Activated CD4-positive, alpha-beta T cell treated with anti-CD3 and anti-CD28 coated beads, Interleukin-2, amount 50 U/mL, for 4 hours (primary cell): Measurements from ENCODE around the gene ZNF133.
"Not testable (repeated sequence)": the region's sequence is repeated elsewhere in the genome, so short reads cannot be mapped to it uniquely, and the experiment has no call there.

Experiments used
- DNase-seq, 2 experiments: peaks; one replicate each; pipeline ENCODE4 v3.0.0-alpha.2; 2020

ZNF133 gene

DNA sequence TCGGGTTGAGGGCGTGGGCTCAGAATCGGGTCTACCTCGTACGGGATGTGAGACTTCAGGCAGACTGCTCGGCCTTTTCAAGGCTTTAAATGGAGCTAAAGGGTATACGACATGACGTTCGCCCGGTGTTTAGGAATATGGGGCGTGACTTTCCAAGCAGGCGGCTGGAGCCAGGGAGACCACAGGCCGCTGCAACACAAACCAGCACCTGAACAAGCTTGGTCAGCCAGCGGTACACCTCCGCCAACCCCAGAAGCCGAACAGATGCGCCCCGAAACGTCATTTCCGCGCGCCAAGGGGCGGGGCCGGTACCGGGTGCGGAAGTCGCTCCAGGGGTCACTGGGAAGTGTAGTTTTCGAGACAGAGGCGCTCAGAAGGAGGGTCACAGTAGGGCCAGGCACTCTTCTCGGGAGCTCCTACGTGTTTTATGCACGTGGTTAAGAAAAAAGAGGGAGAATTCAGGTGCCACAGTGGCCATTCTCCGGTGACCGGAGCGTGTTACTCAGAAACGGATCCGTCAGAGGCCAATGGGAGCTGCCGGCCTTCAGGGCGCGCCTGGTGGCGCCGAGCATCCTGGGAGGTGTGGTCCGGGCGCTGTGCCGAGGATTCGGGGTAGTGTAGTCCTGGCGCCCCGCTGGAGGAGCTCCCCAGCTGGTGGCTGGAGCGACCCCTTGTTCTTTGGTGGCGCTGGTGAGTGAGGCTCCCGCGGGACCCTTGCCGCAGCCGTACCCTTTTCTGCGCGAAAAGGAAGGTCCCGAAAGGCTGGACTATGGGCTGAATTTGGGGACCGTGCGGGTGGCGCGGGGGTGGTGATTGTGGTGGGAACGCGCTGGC is at the start of gene ZNF133:
ZNF133 (plus strand) TSS at position 613 of the 834 bp plus-strand sequence. CDS start 17,160 bp downstream, outside the sequence.
- DNase-seq = peak; percentile 95 to 97

DNA sequence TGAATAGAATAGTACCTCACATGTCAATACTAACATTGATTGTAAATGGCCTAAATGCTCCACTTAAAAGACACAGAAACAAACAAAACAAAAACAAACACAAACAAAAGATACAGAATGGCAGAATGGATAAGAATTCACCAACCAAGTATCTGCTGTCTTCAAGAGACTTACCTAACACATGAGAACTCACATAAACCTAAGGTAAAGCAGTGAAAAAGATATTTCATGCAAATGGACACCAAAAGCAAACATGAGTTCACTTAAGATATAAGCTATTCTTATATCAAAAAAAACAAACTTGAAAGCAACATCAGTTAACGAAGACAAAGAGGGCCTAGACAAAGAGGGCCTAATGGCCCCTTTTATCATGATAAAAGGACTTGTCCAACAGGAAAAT is 47.3 kb upstream of the ZNF133 start:
- DNase-seq = no peak

DNA sequence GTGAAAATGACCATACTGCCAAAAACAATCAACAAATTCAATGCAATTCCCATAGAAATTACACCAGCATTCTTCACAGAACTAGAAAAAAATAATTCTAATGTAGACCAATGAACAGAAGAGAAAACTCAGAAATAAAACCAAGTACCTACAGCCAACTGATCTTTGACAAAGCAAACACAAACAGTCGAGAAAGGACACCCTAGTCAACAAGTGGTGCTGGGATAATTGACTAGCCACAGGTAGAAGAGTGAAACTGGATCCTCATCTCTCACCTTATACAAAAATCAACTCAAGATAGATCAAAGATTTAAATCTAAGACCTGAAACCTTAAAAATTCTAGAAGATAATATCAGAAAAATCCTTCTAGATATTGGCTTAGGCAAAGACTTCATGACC is 44.5 kb upstream of the ZNF133 start:
- no peak for DNase-seq

DNA sequence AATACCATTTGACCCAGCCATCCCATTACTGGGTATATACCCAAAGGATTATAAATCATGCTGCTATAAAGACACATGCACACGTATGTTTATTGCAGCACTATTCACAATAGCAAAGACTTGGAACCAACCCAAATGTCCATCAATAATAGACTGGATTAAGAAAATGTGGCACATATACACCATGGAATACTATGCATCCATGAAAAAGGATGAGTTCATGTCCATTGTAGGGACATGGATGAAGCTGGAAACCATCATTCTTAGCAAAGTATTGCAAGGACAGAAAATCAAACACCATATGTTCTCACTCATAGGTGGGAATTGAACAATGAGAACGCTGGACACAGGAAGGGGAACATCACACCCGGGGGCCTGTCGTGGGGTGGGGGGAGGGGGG is 39.8 kb upstream of the ZNF133 start:
- not testable (repeated sequence) for DNase-seq

DNA sequence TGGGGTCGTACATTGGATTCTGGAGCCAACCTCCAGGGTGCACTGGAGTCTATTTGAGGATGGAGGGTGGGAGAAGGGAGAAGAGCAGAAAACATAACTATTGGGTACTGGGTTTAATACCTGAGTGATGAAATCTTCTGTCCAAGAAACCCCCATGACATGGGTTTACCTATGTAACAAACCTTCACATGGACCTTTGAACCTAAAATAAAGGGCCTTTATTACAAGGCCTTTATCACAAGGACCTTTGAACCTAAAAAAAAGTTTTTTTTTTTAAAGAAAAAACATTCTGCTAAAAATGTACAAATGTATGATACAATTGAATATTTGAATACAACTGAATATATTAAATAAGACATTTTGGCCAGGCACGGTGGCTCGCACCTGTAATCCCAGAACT is 38.1 kb upstream of the ZNF133 start:
- no peak for DNase-seq

DNA sequence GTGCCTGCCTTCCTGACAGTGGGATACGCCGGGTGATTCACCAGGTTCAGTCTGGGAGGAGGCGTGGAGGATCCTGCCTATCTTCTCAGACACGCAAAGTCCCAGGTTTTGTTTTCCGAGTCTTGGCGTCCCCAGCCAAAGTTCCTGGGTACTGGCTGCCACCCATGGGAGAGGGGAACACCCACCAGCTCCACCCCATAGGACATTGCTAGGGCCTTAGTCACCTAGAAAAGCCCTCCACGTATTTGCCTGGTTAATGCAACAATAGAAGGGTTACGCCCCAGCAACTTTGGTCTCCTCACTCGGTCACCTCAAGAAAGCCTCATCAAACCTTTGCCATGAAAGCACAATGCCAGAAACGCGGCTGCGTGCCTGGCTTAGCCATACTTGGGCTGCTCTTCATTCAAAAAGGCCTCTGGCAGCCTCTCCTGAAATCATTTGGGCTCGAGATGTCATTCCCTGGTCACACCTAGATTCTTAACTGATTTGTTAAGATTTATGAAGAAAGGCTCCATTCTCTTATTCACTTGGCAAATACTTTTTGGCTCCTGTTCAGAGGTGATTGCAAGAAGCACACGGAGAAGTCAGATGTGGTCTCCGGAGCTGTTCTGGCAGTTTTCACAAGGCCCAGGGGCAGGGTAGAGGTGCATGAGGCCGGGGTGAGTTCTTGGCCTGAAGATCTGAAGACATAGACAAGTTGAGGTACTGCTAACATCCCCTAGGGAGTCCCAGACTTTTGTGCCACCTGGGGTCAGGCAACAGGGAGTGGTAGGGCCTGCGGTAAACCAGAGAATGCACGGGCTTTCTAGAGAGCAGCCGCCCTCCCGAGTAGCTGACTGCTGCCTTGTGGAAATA is 35.5 kb upstream of the ZNF133 start:
- DNase-seq = no peak

DNA sequence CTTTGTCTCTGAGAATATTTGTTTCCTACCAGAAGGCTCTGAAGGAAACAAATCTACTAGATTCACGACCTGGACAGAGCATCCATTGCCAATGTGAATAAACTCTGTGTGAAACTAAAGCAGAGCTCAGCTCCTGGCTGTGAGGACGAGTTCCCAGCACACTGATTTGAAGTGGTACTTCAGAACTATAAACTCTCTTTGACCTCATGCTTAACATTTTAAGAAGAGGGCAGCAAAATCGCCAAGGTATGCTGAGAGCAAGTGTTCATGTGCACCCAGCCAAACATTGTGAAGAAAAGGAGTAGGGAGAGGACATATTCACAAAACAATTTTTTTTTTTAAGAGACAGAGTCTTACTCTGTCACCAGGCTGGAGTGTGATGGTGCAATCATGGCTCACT is 33.7 kb upstream of the ZNF133 start:
- no peak for DNase-seq

DNA sequence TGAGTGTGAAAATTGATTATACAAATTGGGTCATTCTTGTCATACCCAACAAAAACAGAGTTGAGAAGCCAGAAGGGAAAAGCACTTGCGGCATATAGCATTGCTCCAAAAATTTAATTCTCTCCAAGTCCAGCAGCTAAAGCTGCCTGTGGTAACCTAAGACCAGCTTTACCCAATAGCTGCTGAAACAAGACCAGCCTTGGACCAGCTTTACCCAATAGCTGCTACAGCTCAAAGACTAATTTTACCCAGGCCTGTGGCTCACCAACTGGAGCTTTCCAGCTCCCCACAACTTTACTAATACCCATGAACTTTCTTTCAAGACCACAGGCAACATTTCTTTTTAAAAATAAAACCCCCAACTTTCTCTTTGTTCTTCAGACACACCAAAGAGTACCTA is 32.8 kb upstream of the ZNF133 start:
- DNase-seq = no peak

DNA sequence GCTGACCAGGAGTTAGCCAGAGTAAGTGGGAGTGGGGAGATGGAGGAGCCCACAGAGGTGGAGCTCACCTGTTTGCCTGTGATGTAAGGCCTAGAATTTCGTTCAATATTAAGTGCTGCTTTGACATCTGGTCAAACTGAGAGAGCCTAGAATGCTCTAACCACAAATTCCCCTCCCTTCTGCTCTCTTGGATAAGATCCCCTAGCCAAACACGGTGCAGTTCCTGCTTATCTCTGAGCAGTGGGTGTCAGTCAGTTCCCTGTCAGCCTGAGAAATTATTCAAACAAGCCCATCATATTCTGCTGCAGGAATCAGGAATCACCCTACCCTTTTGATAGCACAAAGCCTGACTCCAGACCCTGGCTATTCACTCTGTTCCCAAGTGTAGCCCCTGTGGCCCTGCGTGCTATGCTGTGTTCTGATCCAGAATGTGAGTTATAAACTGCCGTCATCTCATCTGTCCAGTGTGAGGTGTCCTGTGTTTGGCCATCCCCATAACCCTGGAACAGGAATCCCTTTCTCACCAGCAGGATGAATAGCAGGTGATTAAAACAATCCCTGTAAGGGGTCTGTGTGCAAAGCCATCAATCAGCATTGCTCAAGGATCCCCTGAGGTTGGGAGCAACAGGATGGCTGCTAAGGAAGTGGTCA is 31.8 kb upstream of the ZNF133 start:
- no peak for DNase-seq

DNA sequence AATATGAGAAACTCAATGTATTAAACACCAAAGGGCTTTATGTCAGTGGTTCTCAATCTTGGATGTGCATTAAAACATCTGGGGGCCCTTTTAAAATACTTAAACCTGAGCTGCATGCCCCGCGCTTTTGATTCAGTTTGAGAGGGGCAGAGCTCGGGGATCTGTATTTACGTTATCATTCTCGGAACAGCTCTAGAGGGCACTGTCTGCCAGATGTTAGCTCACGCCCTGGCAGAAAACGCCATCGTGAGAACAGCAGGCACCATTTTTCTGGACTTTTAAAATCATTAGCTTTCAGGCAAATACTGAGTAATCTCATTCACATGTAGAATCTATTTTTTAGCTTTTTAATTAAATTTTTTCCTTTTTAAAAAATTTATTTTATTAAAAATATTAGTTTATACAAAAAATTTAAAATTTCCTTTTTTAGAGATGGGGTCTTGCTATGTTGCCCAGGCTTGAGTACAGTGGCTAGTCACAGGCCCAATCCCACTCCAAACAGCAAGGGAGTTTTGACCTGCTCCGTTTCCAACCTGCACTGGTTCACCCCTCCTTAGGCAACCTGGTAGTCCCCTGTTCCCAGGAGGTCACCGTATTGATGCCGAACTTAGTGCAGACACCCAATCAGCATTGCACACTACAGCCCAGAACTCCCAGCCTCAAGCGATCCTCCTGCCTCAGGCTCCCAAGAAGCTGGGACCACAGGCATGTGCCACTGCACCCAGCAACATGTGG is 30.0 kb upstream of the ZNF133 start:
- DNase-seq = no peak

DNA sequence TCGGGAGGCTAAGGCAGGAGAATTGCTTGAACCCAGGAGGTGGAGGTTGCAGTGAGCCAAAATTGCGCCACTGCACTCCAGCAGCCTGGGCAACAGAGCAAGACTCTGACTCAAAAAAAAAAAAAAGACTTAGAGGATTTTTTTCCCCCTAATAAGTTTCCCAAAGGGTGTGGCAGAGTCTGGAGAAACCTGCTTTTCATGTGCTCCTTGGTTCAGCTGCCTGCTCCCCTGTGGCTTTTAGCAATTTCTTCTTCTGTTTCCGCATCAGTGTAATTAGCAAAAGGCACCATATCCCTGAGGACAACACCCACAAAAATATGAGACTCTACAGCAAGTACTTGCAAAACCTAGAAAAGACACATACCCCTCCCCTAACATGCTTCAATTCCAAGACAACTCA is 28.6 kb upstream of the ZNF133 start:
- DNase-seq = no peak

DNA sequence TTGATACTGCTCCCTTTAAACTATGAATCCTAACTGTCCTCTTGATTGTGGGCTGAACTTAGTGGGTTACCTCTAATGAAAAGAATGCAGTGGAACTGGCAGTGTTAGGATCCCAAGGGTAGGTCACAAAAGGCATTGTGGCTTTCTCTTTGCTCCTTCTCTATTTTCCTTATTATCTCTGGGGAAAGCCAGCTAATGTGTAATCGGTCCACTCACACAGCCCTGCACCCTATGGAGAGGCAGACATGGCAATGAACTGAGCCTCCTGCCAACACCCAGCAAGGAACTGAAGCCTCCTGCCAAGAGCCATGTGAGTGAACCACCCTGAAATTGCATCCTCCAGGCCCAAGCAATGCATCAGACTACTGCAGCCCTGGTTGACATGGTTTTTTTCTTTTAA is 24.6 kb upstream of the ZNF133 start:
- no peak for DNase-seq

DNA sequence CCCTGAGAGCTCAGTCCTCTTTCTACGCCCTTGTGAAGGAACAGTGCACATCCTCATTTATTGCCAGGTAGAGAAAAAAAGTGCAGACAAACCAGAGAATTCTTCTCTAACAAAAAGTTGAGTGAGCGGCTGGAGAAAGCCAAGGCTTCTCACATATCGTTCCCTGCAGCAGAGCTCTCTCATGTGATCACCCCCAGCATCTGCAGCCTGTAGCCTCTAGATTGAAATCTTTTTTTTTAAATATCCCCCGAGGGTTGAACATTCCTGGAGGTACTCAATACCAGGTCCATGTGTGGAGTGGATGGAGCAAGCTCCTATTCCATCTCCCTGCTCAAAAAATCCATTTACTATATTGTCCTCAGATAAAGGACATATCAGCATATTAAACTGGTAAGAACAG is 22.9 kb upstream of the ZNF133 start:
- DNase-seq = no peak

DNA sequence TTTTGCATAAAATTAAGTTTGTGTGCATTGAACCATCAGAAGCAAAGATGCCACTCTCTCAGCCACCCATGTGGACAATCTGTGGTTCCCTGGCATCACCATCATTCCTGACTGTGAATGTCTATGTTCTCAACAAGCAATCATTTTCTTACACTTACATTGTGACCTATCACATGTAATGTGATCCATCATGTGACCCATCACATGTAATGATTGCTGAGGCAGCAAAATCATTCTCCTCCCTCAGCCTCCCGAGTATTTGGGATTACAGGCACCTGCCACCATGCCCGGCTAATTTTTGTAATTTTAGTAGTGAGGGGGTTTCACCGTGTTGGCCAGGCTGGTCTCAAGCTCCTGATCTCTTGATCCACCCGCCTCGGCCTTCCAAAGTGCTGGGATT is 22.0 kb upstream of the ZNF133 start:
- no peak for DNase-seq

DNA sequence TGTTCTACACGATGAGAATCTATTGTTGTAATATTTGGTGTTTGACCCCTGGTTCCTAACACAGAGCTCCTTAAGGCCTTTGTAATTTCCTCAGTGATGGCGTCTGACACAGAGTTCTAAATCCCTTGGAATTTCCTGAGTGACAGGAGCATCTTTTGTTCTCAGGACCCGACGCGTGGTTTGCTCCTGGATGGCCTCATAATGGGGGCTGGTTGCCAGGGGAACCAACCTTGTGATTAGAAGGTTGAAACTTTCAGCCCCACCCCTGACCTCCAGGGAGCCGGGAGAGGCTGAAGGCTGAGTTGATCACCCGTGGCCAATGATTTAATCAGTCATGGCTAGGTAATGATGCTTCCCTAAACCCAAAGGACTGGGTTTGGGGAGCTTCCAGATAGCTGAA is 20.5 kb upstream of the ZNF133 start:
- no peak for DNase-seq

DNA sequence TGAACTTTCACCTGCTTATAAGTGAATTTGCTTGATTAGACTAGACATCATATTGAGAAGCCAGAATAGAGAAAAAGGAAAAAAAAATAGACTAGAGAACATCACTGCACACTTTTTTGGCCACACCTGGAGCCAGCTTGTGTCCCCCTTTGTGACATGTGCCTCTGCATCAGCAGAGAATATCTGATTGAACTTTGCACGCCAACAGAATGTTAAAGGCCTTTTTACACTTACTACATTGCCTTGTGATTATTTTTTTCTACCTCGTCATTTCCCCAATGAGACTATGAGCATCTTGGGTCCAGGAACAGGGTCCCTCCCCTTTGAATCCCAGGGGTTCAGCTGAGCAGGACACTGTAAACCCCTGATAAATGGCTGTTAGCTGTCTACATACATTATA is 17.2 kb upstream of the ZNF133 start:
- no peak for DNase-seq

DNA sequence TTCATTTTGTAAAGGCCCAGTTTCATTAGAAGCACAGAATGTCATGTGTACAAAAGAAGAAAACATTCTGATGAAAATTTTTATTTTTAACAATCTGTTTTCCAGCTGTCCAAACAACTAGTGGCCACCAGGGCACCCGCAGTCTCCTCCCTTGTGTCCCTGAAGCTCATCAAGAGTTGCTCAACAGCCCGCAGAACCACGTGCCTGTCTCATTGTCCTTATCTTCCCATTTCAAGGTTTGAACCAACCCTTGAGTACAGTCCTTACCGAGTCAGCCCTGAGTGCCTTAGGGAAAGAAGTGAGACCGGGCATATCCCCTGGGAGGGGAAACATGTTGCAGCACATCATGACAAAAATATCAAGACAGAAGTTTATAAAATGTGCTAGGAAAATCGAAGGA is 15.9 kb upstream of the ZNF133 start:
- DNase-seq = no peak

DNA sequence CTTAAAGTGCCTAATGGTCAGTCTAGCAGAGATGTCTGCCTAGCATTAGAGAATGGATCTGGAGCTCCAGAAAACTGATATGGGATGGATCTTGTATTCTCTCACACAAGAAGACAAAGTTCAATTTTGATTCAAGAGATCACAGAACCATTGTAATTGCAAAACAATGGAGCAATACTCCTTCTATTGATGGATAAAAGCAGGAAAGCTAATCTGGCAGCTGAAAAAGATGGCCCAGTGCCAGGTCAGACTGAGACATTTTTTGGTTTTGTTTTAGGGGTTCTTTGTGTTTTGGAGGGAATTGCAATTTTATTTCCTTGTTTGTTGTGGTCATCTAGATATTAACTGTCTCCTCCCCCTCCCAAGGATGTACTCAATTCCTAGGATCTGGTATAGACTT is 14.6 kb upstream of the ZNF133 start:
- no peak for DNase-seq

DNA sequence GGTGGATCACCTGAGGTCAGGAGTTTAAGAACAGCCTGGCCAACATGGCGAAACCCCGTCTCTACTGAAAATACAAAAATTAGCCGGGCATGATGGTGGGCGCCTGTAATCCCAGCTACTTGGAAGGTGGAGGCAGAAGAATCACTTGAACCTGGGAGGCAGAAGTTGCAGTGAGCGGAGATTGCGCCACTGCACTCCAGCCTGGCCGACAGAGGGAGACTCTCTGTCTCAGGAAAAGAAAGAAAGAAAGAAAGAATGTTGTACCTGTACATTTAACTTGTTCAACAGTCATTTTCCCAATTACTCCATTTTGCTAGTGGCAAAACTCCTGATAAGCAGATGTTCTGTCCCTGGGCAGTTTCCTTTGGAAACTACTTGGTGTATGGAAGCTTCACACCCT is 12.4 kb upstream of the ZNF133 start:
- not testable (repeated sequence) for DNase-seq

DNA sequence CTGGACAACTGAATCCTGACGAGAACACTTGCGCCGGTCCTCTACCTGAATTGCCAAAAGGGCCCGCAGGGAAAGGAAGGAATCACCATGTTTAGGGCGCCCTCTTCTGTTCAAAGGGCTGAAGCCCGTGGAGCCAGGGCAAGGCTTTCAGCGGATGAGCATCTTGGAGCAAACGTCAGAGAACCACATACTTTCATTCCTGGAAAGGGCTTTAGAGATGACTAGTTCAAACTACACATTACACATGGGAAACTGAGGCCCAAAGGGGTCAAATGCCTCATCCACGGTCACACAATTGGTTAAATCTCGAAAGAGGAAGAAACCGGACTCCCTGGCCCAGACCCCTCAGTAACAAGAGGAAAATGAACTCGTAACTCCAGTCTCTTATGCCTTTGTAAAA is 11.5 kb upstream of the ZNF133 start:
- DNase-seq = peak; percentile 21 to 37

DNA sequence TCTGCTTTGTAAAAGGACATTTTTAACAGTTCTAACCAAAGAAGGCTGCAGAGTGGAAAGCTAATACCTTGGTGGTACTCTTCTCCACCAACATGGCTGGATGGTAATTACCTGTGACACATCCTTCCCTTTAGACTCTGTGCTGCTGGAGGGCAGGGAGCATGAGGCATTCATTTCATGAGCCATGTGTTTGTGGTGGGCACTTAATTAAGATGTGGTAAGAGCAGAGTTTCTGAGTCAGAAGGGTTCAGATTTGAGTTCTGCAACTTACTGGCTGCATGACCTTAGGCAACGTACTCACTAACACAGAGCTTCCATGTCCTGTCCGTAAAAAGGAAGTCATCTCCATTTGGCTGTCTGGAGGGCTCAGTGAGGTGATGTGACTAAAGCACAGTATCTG is 9.1 kb upstream of the ZNF133 start:
- no peak for DNase-seq

DNA sequence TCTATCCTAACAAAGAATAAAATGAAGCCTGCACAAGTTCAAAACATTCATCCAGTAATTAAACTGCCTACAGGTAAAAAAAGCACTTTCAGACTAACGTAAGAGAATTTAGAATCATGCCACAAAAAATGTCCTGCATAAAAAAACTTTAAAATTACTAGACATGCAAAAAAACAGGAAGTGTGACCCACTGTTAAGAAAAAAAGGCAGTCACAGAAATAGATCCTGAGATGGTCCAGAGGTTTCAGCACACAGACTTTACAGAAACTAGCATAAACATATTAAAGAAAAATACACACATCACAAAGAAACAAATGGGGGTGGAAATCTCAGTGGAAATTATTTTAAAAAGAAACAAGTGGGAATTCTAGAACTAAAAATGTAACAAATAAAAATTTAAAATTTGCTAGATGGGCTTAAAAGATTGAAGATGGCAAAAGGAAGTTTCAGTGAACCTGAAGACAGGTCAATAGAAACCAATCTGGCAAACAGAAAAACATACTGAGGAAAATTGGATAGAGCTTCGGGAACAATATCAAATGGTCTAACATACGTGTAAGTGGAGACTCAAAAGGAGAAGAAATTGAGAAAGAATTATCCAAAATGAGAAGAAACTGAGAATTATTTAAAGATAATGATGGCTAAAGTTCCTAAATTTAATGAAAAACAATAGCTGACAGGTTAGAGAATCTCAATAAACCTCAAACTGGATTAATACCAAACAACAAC is 3.4 kb upstream of the ZNF133 start:
- no peak for DNase-seq
